PC-3 (cell line): ENCODE measurements around the gene ARL8A. TPM values are rescaled to one million over a fixed set of nuclear protein-coding genes. Genes with fewer than 3 reads are reported as not detected.
A peak's percentile ranks its signal among the peaks of the same experiment; 100 is the strongest.
"Not testable (repeated sequence)": the region's sequence is repeated elsewhere in the genome, so short reads cannot be mapped to it uniquely, and the experiment has no call there.

Source experiments
- ATAC-seq: fragments of 200-7000 bp; cut with Tn5 transposase; 2 replicates; pipeline ENCODE4 v1.9.1; 2020; ENCODE audit warnings: mild to moderate bottlenecking, moderate library complexity
- BruUV-seq: library from RNA; stranded (reverse); fragments of 400-500 nt; replicated peaks from 2 replicates; lab custom pipeline; 2021; lab: Mats Ljungman, UMichigan
- CTCF ChIA-PET: fragments of 300-600 bp; sonication (Branson Sonifier 250); formaldehyde crosslinking; loops from one replicate; lab custom pipeline; 2022; ENCODE audit warnings: antibody characterized with exemption; lab: Charles Lee
- POLR2A ChIA-PET: fragments of 300-600 bp; sonication (Branson Sonifier 250); formaldehyde crosslinking; loops from one replicate; lab custom pipeline; 2022; ENCODE audit warnings: antibody characterized with exemption; ENCODE audit not compliant: unreplicated experiment; lab: Charles Lee
- DNase-seq: peaks from one replicate; pipeline ENCODE4 v3.0.0-alpha.2; 2015
- H2AFZ ChIP-seq: fragments of 300-600 bp; sonication (generic); 2 replicates; pipeline ENCODE4 v1.6.0; 2016; ENCODE audit warnings: antibody characterized with exemption, low read length
- H3F3A ChIP-seq: fragments of 300-600 bp; sonication (generic); one replicate; pipeline ENCODE4 v1.6.0; 2017; ENCODE audit warnings: antibody characterized with exemption, low read length, control low read depth, mild to moderate bottlenecking; ENCODE audit not compliant: unreplicated experiment
- H3K27ac ChIP-seq: fragments of 300-600 bp; sonication (generic); 2 replicates; pipeline ENCODE4 v1.5.1; 2016; ENCODE audit warnings: mild to moderate bottlenecking, low read length
- H3K27me3 ChIP-seq: fragments of 300-600 bp; sonication (generic); 2 replicates; pipeline ENCODE4 v1.6.1; 2016; ENCODE audit warnings: low read length, mixed read lengths
- H3K36me3 ChIP-seq: fragments of 300-600 bp; sonication (generic); 2 replicates; pipeline ENCODE4 v1.6.1; 2016; ENCODE audit warnings: low read depth, mixed run types, low read length, mixed read lengths
- H3K4me1 ChIP-seq: fragments of 300-600 bp; sonication (generic); 2 replicates; pipeline ENCODE4 v1.5.1; 2016; ENCODE audit warnings: low read length; ENCODE audit not compliant: insufficient read depth
- H3K4me2 ChIP-seq: fragments of 300-600 bp; sonication (generic); 2 replicates; pipeline ENCODE4 v1.6.0; 2016; ENCODE audit warnings: low read length
- H3K4me3 ChIP-seq: fragments of 300-600 bp; sonication (generic); 2 replicates; pipeline ENCODE4 v1.5.1; 2016; ENCODE audit warnings: mild to moderate bottlenecking, low read length, mixed read lengths
- H3K79me2 ChIP-seq: fragments of 300-600 bp; sonication (generic); 2 replicates; pipeline ENCODE4 v1.6.1; 2017; ENCODE audit warnings: low read length, mixed read lengths
- H3K9ac ChIP-seq: fragments of 300-600 bp; sonication (generic); 2 replicates; pipeline ENCODE4 v1.6.0; 2016; ENCODE audit warnings: mild to moderate bottlenecking, low read length
- H3K9me2 ChIP-seq: fragments of 300-600 bp; sonication (generic); replicated peaks from 2 replicates; pipeline ENCODE4 v1.6.1; 2016; ENCODE audit warnings: mixed run types, low read length, mixed read lengths
- H3K9me3 ChIP-seq: fragments of 300-600 bp; sonication (generic); 2 replicates; pipeline ENCODE4 v1.6.1; 2016; ENCODE audit warnings: low read length, mixed read lengths
- H4K20me1 ChIP-seq: fragments of 300-600 bp; sonication (generic); 2 replicates; pipeline ENCODE4 v1.6.1; 2016; ENCODE audit warnings: low read length, mixed read lengths
- EZH2 ChIP-seq: fragments of 300-600 bp; sonication (generic); IDR thresholded peaks from one replicate; pipeline ENCODE4 v1.6.1; 2017; ENCODE audit warnings: antibody characterized with exemption, mild to moderate bottlenecking, low read length; ENCODE audit not compliant: unreplicated experiment
- EZH2phosphoT487 ChIP-seq: fragments of 300-600 bp; sonication (generic); IDR thresholded peaks from 2 replicates; pipeline ENCODE4 v1.6.1; 2018; ENCODE audit warnings: mild to moderate bottlenecking, antibody characterized with exemption, low read length, borderline replicate concordance
- intact Hi-C: fragments of 100-400 bp; cut with micrococcal nuclease; formaldehyde crosslinking; loops from 2 replicates; pipeline ENCODE4 v1.9.0; 2023
- total RNA-seq: library from RNA; depleted of rRNA; stranded (reverse); fragments of >200 nt; gene quantifications from 2 replicates; pipeline ENCODE4 v1.2.3, GENCODE V29; 2014
- TF ChIP-seq, protein P1 (sequence below): fragments of 300-600 bp; sonication (generic); conservative IDR thresholded peaks from 2 replicates; pipeline ENCODE4 v1.5.1; 2017; ENCODE audit warnings: antibody characterized with exemption, low read depth, mild to moderate bottlenecking, low read length

Gene ARL8A
- total RNA-seq, 1 experiment from 2014 or later: 20.4 TPM

- no peaks in the 10 kb centered on the region for H3K27me3 ChIP-seq
- ChIA-PET CTCF (no interaction called here), POLR2A (no interaction called here)
- no peaks in the 10 kb centered on the region for H3F3A ChIP-seq
- H3K9ac ChIP-seq: no peak overlapping the region
- H3K9me3 ChIP-seq: no peaks in the 10 kb centered on the region
- no TSS peak for BruUV-seq
- no peaks in the 10 kb centered on the region for H3K9me2 ChIP-seq
- H4K20me1 ChIP-seq: no peaks in the 10 kb centered on the region
- peaks cover 14% of the 10 kb centered on the region; the same call in 1 of the 2 replicates for H3K4me1 ChIP-seq
- H3K79me2 ChIP-seq: peaks cover 28% of the 10 kb centered on the region
- H3K36me3 ChIP-seq: no peaks in the 10 kb centered on the region
- no peak overlapping the region for H3K4me3 ChIP-seq
- ATAC-seq (no peak), DNase-seq (no peak)
- no peak overlapping the region for H3K4me2 ChIP-seq
- H3K27ac ChIP-seq: no peak overlapping the region
- intact Hi-C loops: no loop called here
- TF ChIP-seq EZH2phosphoT487: no peak
- no peak for TF ChIP-seq EZH2
- TF ChIP-seq, protein P1, sequence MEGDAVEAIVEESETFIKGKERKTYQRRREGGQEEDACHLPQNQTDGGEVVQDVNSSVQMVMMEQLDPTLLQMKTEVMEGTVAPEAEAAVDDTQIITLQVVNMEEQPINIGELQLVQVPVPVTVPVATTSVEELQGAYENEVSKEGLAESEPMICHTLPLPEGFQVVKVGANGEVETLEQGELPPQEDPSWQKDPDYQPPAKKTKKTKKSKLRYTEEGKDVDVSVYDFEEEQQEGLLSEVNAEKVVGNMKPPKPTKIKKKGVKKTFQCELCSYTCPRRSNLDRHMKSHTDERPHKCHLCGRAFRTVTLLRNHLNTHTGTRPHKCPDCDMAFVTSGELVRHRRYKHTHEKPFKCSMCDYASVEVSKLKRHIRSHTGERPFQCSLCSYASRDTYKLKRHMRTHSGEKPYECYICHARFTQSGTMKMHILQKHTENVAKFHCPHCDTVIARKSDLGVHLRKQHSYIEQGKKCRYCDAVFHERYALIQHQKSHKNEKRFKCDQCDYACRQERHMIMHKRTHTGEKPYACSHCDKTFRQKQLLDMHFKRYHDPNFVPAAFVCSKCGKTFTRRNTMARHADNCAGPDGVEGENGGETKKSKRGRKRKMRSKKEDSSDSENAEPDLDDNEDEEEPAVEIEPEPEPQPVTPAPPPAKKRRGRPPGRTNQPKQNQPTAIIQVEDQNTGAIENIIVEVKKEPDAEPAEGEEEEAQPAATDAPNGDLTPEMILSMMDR: no peak
- no peak overlapping the region for H2AFZ ChIP-seq
These were observed 1.7 kb upstream of the ARL8A start for GRCh38 chr1:202146279-202146678.

- H3K9me2 ChIP-seq, H3F3A ChIP-seq, H4K20me1 ChIP-seq, CTCF ChIA-PET, DNase-seq, H3K36me3 ChIP-seq, intact Hi-C loops, ATAC-seq, H3K4me3 ChIP-seq, BruUV-seq, H3K9ac ChIP-seq, H3K27me3 ChIP-seq, H3K9me3 ChIP-seq, H2AFZ ChIP-seq, POLR2A ChIA-PET, H3K27ac ChIP-seq: not testable (repeated sequence)
- H3K4me2 ChIP-seq: peak overlapping the region; percentile 97; the same call in 1 of the 2 replicates
- peaks cover 14% of the 10 kb centered on the region; the same call in 1 of the 2 replicates for H3K4me1 ChIP-seq
- peaks cover 32% of the 10 kb centered on the region for H3K79me2 ChIP-seq
These were observed 1.2 kb upstream of the ARL8A start for GRCh38 chr1:202145744-202146140.

DNA sequence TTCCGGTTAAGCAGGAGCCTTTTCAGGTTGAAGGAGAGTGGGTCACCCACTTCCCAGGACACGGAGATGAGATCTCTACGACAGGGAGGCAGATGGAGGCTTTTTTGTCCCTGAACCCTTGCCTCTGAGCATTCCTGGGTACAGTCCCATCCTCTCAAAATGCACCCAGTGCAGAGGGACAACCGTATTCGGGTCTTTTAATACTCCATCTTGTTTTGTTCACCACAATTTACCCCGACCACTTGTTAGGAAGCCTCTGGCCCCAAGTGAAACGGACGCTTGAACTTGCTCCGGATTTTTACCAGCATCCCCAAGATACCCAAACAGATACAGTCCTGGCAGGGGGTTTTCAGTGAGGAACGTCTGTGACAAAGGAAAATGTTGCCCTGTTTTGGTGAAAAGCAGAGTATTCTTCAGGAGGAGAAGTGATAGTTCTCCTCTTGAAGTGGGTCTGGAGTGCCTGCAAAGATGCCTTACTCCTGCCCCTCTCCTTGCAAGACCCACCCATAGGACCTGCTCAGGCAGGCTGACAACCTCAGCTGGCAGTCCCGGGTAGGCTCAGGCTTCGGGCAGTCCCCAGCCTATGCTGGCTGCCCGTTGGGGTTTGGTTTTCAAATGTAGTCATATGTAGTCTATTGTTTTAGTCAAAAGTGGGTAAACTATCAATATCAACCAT is 669 bp upstream of the ARL8A start:
- intact Hi-C loops: no loop called here
- TSS peak; percentile 70 for BruUV-seq
- ATAC-seq: 0 out of 2 replicates have a peak, but pooled peaks have one; percentile 6
- no peak for DNase-seq
- peaks cover 37% of the 10 kb centered on the region for H3K79me2 ChIP-seq
- peak overlapping the region; percentile 80 for H3K9ac ChIP-seq
- H2AFZ ChIP-seq: peak overlapping the region; percentile 98
- no peaks in the 10 kb centered on the region for H3K9me3 ChIP-seq
- H3K9me2 ChIP-seq: no peaks in the 10 kb centered on the region
- H3K4me2 ChIP-seq: peak overlapping the region; percentile 97
- H3K36me3 ChIP-seq: no peaks in the 10 kb centered on the region
- no peaks in the 10 kb centered on the region for H3K27me3 ChIP-seq
- no peaks in the 10 kb centered on the region for H4K20me1 ChIP-seq
- H3K4me1 ChIP-seq: peaks cover 14% of the 10 kb centered on the region; the same call in 1 of the 2 replicates
- POLR2A ChIA-PET: no interaction called here
- CTCF ChIA-PET: no interaction called here
- peak overlapping the region; percentile 84 for H3K4me3 ChIP-seq
- TF ChIP-seq EZH2phosphoT487: no peak
- no peak overlapping the region for H3K27ac ChIP-seq
- no peaks in the 10 kb centered on the region for H3F3A ChIP-seq
